Left kidney (tissue), 2 donors: ENCODE measurements around the gene GJD3. TPM values are rescaled to one million over a fixed set of nuclear protein-coding genes. Genes with fewer than 3 reads are reported as not detected.

ENCODE experiments used
- DNase-seq: peaks from one replicate; pipeline ENCODE4 v3.0.0-alpha.2; 2013
- polyA plus RNA-seq: library from polyadenylated mRNA; unstranded; fragments of 120-200 nt; gene quantifications from one replicate; pipeline ENCODE4 v1.2.1, GENCODE V29; 2013; ENCODE audit not compliant: insufficient read length

Gene GJD3
- polyA plus RNA-seq, 1 donor: not detected

DNA sequence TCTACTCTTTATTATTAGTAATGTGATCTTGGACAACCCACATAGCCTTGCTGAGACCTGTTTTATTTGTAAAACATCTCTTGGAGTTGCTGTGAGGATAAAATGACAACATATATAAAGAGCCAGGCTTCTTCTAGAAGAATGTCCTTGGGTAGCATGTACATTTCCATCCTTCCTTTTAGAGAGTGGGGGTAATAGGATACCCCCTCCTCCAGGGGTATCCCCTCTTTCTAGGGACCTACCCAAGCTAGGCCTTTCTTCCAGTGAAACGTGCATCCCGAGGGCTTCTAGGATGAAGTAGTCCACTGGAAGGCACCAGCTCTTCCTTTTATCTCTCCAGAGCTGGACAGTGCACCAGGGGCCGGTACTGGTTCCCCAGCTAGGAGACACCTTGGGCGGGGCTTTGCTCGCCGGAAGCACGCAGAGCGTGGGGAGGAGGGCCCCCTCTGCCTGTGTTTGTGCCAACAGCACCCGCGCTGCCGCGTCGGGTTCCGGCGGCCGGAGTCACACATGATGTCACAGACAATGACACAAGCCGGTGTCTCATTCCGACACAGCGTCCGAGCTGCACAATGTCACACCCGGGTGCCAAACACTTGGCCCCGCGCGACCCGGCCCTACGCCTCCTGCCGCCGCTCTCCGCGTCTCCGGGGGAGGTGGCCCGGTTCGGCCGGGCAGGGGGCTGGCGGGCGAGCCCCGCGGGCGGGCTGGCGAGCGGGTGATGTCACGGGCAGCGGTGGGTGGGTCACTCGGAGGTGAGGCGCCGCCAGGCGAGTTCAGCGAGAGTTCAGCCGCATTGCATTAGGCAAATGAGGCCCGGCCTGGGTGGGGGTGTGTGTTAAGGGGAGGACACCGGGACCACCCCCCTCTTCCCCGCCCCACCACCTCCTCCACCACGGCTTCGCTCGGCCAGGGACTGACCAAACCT is 23.4 kb downstream of the GJD3 start:
- DNase-seq: no peak

- no peak for DNase-seq
Measured at GRCh38 chr17:40340327-40340726, 24.2 kb downstream of the GJD3 start.

DNA sequence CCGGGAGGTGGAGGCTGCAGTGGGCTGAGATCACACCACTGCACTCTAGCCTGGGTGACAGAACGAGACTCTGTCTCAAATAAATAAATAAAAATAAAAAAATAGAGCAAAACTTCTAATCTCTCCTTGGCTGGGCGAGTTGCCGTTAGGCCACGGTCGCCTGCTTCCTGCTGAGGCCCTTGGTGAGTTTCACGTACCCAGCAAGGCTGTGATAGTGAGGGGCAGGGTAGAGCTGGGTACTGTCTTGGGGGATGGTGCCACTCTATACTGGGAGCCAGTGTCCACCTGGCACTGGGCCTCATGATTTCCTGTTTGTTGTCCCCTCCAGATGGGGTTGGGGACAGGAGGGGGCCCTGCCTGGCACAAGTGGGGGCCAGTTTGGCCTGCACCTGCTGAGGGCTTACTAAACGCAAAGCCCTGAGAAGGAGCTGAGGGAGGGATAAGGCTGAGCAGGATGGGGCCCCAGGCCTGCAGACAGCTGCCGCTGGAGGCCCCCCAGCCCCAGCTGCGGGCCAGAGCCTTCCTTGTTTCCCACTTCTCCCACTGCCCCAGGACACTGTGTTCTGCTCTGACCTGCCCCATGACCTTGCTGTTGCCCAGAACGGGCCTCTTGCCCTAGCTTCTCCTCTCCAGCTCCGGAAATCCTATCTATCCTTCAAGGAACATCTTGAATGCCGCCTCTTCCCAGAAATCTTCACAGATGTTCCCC is 25.4 kb downstream of the GJD3 start:
- no peak for DNase-seq

DNA sequence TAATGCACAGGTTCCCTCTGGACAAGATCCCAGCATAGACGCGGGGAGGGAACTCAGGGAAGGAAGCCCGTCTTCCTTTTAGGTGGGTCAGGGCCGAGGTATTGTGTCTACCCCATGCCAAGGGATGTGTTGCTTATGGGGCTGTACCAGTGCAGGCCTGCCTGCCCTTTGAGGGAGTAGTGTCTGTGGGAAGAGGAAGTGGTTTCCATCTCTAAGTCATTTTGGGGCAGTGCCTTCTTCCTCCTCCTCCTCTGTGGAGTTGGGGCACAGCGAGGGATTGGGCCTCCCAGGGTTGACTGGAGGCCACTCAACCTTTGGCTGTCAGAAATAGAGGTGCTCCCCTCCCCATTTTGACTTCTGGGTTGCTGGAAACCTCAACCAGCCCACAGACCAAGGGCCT is 26.5 kb downstream of the GJD3 start:
- no peak for DNase-seq

DNA sequence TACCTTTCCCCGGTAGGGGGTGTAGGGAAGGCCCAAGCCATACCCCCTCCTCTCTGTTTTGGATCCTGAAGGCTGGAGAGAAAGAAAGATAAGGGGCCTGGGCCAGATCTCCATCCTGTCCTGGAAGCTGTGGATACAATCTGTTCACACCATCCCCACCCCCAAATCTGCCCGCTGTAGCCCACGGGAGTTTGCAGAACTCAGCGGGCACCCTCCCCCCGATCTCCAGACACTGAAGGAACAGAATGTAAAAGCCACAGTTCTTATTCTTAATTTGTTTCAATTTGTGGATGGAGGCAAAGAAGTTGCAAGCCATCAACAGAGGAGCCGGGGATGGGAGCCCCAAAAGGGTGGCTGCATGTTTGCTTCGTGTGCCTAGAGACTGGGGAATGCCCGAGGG is 27.2 kb downstream of the GJD3 start:
- no peak for DNase-seq

DNA sequence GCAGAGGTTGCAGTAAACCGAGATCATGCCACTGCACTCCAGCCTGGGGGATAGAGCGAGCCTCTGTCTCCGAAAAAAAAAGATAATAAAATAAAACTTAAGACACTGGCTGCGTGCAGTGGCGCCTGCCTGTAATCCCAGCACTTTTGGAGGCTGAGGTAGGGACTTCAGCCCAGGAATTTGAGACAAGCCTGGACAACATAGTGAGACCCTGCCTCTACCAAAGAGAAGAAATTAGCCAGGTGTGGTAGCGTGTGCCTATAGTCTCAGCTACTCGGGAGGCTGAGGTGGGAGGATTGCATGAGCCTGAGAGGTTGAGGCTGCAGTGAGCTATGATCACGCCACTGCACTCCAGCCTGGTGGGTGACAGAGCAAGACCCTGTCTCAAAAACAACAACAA is 28.9 kb downstream of the GJD3 start:
- DNase-seq: no peak

DNA sequence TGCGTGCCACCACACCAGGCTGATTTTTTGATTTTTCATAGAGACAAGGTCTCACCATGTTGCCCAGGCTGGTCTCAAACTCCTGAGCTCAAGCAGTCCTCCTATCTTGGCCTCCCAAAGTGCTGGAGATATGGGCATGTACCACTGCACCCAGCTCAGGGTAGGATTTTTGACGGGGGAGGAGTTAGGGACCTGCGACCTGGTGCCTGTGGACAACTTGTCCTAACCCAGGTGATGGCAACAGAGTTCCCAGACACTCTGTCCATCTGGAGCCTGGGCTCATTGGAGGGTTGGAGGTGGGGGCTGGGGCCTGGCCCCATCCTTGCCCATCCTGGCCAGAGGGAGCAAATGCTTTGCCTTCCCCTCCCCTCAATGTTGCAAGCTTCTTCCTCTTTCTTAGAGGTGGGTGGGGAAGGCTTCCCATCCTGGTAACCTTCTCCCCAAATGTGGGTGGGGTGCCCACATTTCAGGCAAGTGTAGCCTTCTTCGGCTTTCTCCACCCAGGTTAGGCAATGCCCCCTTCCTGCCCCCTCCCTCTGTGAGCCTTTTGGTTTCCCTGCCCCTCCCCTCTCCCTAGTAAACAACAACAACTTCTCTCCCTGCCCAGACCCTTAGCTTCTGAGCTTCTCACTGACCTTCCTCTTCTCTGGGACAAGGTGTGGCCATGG is 30.6 kb downstream of the GJD3 start:
- no peak for DNase-seq

DNA sequence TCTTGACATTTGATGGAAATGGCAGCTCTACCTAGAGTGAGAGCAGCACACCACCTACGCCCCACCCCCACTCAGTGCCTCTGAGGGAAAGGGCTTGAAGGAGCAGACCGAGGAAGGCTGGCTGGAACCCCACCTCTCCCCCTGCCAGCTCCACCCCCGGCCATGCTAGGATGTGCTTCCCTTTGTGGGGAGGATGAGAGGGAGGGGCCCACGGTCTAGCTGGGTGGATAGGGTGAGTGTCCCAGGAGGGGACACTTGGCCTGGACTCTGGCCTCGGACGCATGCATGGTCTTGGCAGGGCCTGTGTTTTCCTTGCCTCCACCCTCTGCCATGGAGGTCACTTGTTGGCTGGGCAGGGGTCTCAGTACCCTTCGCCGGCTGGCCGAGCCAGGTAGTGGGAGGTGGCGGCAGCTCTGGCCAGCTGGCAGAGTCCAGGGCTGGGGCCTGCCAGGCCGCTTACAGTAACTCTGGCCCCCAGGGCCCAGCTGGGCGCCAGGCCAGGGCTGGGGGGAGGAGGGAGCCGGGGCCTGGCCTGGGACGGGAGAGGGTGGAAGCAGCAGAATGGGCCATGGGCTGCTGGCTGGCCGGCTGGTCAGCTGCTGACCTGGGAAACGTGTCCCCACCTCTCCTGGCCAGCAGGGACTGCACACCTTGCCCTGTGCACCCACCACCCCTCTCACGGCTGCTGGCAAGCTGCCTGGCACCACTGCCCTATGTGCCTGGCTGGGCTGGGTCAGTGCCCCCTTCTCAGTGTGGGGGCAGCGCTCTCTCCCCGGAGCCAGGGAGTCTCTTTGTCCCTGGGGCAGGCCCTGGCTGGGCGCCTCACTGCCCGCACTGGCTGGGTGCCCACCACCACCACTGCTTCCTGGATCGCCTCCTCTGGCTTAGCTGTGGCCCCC is 32.5 kb downstream of the GJD3 start:
- no peak for DNase-seq

- DNase-seq: no peak
Measured at GRCh38 chr17:40330850-40331470, 33.6 kb downstream of the GJD3 start.

- DNase-seq: no peak
Measured at GRCh38 chr17:40329839-40330794, 34.4 kb downstream of the GJD3 start.

GRCh38 chr17:40328386-40328766 is 36.2 kb downstream of the GJD3 start:
- DNase-seq: no peak

DNA sequence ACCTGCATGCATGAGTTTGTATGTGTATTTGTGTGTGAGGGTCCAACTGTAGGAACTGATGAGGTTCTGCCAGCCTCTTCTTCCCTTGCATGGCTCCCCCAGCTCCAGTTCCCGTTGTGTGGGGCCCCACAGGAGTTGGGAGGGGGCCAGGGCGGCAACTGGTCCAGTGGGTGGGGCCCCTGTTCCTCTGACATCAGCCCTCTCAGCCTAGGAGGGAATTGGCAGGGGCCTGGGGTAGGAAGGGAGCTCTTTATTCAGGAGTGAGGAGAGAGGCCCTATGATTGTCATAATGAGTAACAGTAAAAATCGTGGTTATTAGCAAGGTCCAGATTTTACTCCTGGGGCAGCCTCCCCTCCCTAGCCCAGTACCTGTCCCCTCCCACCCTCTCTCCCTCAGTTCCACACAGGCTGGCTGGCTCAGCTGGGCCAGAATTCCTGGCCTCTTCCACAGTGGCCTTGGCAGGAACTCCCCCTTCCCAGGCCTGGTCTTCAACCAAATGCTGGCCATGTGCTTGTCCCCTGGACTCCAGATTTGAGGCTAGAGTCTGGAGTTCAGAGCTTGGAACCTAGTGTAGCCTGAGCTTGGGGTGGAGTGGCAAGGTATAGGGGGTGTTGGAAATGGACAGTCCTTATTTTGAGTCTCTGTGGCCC is 36.7 kb downstream of the GJD3 start:
- DNase-seq: no peak

DNA sequence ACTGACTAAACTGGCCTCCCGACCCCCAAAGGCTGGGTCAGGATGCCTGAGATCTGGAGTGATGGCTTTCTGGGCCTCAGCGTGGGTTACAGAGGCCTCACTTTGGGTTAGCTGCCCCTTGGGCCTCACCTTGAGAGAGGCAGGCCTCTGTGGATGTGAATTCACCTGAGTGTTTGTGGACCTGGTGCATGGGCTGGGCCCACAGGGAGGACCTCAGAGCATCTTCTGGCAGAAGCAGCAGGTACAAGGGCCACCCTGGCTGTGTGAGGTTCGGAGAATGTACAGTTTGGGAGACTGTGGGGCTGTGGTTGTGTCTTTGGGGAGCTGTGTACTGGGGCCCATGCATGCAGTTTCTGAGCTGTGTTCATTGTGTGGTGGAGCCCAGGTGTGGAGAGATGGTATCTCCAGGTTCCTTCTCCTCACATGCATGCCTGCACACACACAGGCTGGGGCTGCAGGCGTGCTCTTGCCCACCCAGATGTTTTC is 37.2 kb downstream of the GJD3 start:
- DNase-seq: no peak

- no peak for DNase-seq
Measured at GRCh38 chr17:40326832-40327199, 37.7 kb downstream of the GJD3 start.

DNA sequence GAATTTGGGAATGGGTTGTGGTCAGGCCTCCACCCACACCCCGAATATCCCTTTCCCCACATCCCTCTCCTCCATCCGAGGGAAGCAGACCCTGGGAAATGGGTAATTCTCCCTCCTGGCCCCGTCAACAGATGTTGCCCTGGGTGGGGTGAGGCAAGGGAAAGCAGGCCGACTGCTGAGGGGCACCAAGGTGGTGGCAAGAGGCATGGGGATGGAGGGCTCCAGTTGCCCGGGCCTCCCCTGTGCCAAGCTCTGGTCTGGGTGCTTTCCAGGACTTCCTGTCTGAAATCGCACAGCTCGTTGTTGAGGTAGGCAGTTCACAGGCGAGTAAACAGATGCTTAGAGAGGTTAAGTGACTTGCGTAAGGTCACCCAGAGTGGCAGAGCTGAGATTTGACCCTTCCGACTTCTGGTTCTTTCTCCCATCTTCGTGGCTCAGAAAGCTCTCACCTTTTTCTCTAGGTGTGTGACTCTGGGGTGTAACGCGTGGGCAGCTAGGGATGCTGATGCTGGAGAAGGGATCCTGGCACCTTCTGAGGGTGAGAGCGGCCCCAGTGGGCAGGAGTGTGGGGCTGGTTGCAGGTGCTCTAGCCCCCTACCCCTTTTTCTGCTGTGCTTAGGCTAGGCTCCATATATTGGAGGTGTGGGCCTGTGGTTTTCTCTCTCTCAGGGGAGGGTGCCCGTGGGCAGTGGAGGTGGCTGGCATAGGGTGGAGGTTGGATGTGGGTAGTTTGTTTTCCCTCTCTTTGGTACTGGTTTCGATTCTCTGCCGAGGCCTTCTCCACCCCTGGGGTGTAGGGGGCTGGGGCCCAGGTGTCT is 38.3 kb downstream of the GJD3 start:
- DNase-seq: no peak

GRCh38 chr17:40325156-40326013 is 39.2 kb downstream of the GJD3 start:
- DNase-seq: no peak
